WERI-Rb-1 (cell line): ENCODE results near the gene CHMP1B.

Experiments used
- DNase-seq: peaks from one replicate; pipeline ENCODE4 v3.0.0-alpha.2; 2020
- H3K27ac ChIP-seq: fragments of 250-450 bp; sonication (Bioruptor Pico); 2 replicates; pipeline ENCODE4 v1.5.1; 2020; ENCODE audit warnings: mild to moderate bottlenecking, moderate library complexity
- H3K27me3 ChIP-seq: fragments of 250-450 bp; sonication (Bioruptor Pico); 2 replicates; pipeline ENCODE4 v1.5.1; 2021; ENCODE audit warnings: mild to moderate bottlenecking, low read depth, moderate library complexity; ENCODE audit not compliant: insufficient read depth, severe bottlenecking
- H3K36me3 ChIP-seq: fragments of 250-450 bp; sonication (Bioruptor Pico); 2 replicates; pipeline ENCODE4 v1.5.1; 2020; ENCODE audit warnings: mild to moderate bottlenecking, moderate library complexity
- H3K4me3 ChIP-seq: 2 replicates; pipeline ENCODE4 v1.5.1; 2011; ENCODE audit warnings: low read depth, mild to moderate bottlenecking, control low read depth, low read length
- H3K9me3 ChIP-seq: fragments of 250-450 bp; sonication (Bioruptor Pico); 2 replicates; pipeline ENCODE4 v1.5.1; 2021; ENCODE audit warnings: mild to moderate bottlenecking, moderate library complexity; ENCODE audit not compliant: severe bottlenecking
- CTCF ChIP-seq: IDR thresholded peaks from 2 replicates; pipeline ENCODE4 v1.5.1; 2011; ENCODE audit warnings: low read depth, mild to moderate bottlenecking, control low read depth, inconsistent platforms, low read length

Gene CHMP1B

GRCh38 chr18:11864471-11864870 is 13.3 kb downstream of the CHMP1B start:
- Histone ChIP-seq H3K4me3 (no peak overlapping the region), H3K9me3 (no peaks in the 10 kb centered on the region), H3K36me3 (no peaks in the 10 kb centered on the region), H3K27ac (no peak overlapping the region), H3K27me3 (no peaks in the 10 kb centered on the region)
- no peak for DNase-seq
- TF ChIP-seq CTCF, result no peak

GRCh38 chr18:11865071-11865470 is 13.9 kb downstream of the CHMP1B start:
- no peak overlapping the region for H3K27ac ChIP-seq
- no peaks in the 10 kb centered on the region for H3K9me3 ChIP-seq
- no peak overlapping the region for H3K4me3 ChIP-seq
- no peaks in the 10 kb centered on the region for H3K27me3 ChIP-seq
- H3K36me3 ChIP-seq, result no peaks in the 10 kb centered on the region
- TF ChIP-seq CTCF, result no peak
- no peak for DNase-seq

GRCh38 chr18:11866329-11866728 is 15.1 kb downstream of the CHMP1B start:
- Histone ChIP-seq H3K9me3 (no peaks in the 10 kb centered on the region), H3K36me3 (no peaks in the 10 kb centered on the region), H3K27me3 (no peaks in the 10 kb centered on the region), H3K4me3 (peak overlapping the region; percentile 19), H3K27ac (no peak overlapping the region)
- DNase-seq, result peak; percentile 34
- no peak for TF ChIP-seq CTCF

GRCh38 chr18:11866764-11867163 is 15.6 kb downstream of the CHMP1B start:
- no peak for TF ChIP-seq CTCF
- no peak for DNase-seq
- Histone ChIP-seq H3K27ac (no peak overlapping the region), H3K9me3 (no peaks in the 10 kb centered on the region), H3K4me3 (peak overlapping the region; percentile 19), H3K36me3 (no peaks in the 10 kb centered on the region), H3K27me3 (no peaks in the 10 kb centered on the region)

- no peak for DNase-seq
- TF ChIP-seq CTCF, result no peak
- no peaks in the 10 kb centered on the region for H3K27me3 ChIP-seq
- H3K36me3 ChIP-seq, result no peaks in the 10 kb centered on the region
- no peak overlapping the region for H3K27ac ChIP-seq
- no peaks in the 10 kb centered on the region for H3K9me3 ChIP-seq
- H3K4me3 ChIP-seq, result no peak overlapping the region
These were observed 17.0 kb downstream of the CHMP1B start for GRCh38 chr18:11868230-11868629.

GRCh38 chr18:11871501-11871900 is 20.3 kb downstream of the CHMP1B start:
- Histone ChIP-seq H3K27ac (no peak overlapping the region), H3K27me3 (no peaks in the 10 kb centered on the region)
- TF ChIP-seq CTCF, result no peak

More at GRCh38 chr18:11871501-11871900, 20.3 kb downstream of the CHMP1B start:
- Histone ChIP-seq H3K9me3 (peaks cover 7% of the 10 kb centered on the region), H3K36me3 (no peaks in the 10 kb centered on the region), H3K4me3 (no peak overlapping the region)
- no peak for DNase-seq
